Transverse colon (tissue), 4 donors: ENCODE results near the gene TMTC2. TPM values are rescaled to one million over a fixed set of nuclear protein-coding genes. Genes with fewer than 3 reads are reported as not detected.

Experiments
- DNase-seq: peaks from one replicate; pipeline ENCODE4 v3.0.0-alpha.2; 2019
- H3K27ac ChIP-seq, 4 donors: fragments of 200-600 bp; sonication (generic); 2 replicates each; pipeline ENCODE4 v1.5.1; 2016 to 2018; ENCODE audit warnings: inconsistent platforms in 4 of 4
- H3K27me3 ChIP-seq: fragments of 200-600 bp; sonication (generic); 2 replicates; pipeline ENCODE4 v1.5.1; 2017; ENCODE audit warnings: inconsistent platforms
- H3K36me3 ChIP-seq, 4 donors: fragments of 200-600 bp; sonication (generic); 2 replicates each; pipeline ENCODE4 v1.5.1; 2017 to 2019; ENCODE audit warnings: inconsistent platforms in 4 of 4
- H3K4me1 ChIP-seq, 4 donors: fragments of 200-600 bp; sonication (generic); 2 replicates each; pipeline ENCODE4 v1.5.1; 2017 to 2020; ENCODE audit warnings: inconsistent platforms in 4 of 4
- H3K4me3 ChIP-seq, 4 donors: fragments of 200-600 bp; sonication (generic); 1 replicate in 1 of 4; 2 replicates in 3 of 4; pipeline versions ENCODE4 v1.5.1 to v1.6.1; 2017 to 2019; ENCODE audit warnings: inconsistent platforms in 4 of 4
- H3K9me3 ChIP-seq, 2 donors: fragments of 200-600 bp; sonication (generic); 2 replicates each; pipeline ENCODE4 v1.5.1; 2017 to 2019; ENCODE audit warnings: inconsistent platforms in 2 of 2
- CTCF ChIP-seq, 5 experiments: fragments of 200-600 bp in 3 of 5; fragments of 450-650 bp in 2 of 5; sonication (generic) in 3 of 5; IDR thresholded peaks; 1 replicate in 2 of 5; 2 replicates in 3 of 5; pipeline ENCODE4 v1.5.1; 2016 to 2017; ENCODE audit warnings: antibody characterized with exemption in 5 of 5, inconsistent platforms in 3 of 5, mild to moderate bottlenecking in 2 of 5, moderate library complexity in 1 of 5
- EP300 ChIP-seq: sonication (generic); formaldehyde crosslinking; IDR thresholded peaks from one replicate; pipeline ENCODE4 v1.6.1; 2017; ENCODE audit warnings: antibody characterized with exemption, low read depth
- POLR2A ChIP-seq: fragments of 450-650 bp; IDR thresholded peaks from one replicate; pipeline ENCODE4 v1.6.1; 2016; ENCODE audit warnings: antibody characterized with exemption, mild to moderate bottlenecking, moderate library complexity
- POLR2AphosphoS5 ChIP-seq, 3 donors: sonication (generic); formaldehyde crosslinking; IDR thresholded peaks; one replicate each; pipeline ENCODE4 v1.6.1; 2016; ENCODE audit warnings: antibody characterized with exemption in 3 of 3
- WGBS, 2 donors: methylation state at CpG; one replicate each; pipeline ENCODE4 v1.1.5; 2018; ENCODE audit warnings: low coverage in 1 of 2; 5-methylcytosine and 5-hydroxymethylcytosine counted together
- in situ Hi-C, 4 donors: fragments of 200-750 bp; cut with MboI; loops; one replicate each; pipeline versions ENCODE4 v1.15.0 to v1.15.1; 2017; ENCODE audit warnings: low sequenced_read_pairs in 3 of 4, low pct_ligation_motif_present in 1 of 4, low pct_unique_long_range_greater_than_20kb in 1 of 4
- intact Hi-C: fragments of 100-400 bp; cut with DNase I; formaldehyde crosslinking; loops from one replicate; pipeline ENCODE4 v1.15.1; 2023; ENCODE audit warnings: low total_unique reads
- total RNA-seq, 4 donors: library from RNA; depleted of rRNA; stranded (reverse); fragments of >200 nt; gene quantifications; one replicate each; pipeline ENCODE4 v1.1.0, GENCODE V29; 2016

Gene TMTC2
- total RNA-seq, 4 donors from 2014 or later, result 11.3 to 19.8 (median 17.1) TPM

- intact Hi-C loops (no loop called here), in situ Hi-C loops (no loop called here)
- H3K4me1 ChIP-seq, result peaks cover 0 to 13% (median 3%) of the 10 kb centered on the region in 4 donors
- H3K9me3 ChIP-seq, result no peaks in the 10 kb centered on the region
- no peaks in the 10 kb centered on the region for H3K36me3 ChIP-seq
- DNase-seq, result no peak
- H3K27me3 ChIP-seq, result no peaks in the 10 kb centered on the region
- H3K4me3 ChIP-seq, result no peak overlapping the region
- H3K27ac ChIP-seq, result peak overlapping the region; percentile 64 to 76 (median 70)
- WGBS, 2 donors, result 0% methylated on average over 1 of the region's 1 CpG
- no peak for TF ChIP-seq POLR2AphosphoS5 (IDR thresholded peaks at IDR 0.05)
- no peak for TF ChIP-seq CTCF (IDR thresholded peaks at IDR 0.05)
- TF ChIP-seq EP300, result no peak
- no peak for TF ChIP-seq POLR2A
These were observed 330.3 kb downstream of the TMTC2 start for GRCh38 chr12:83016991-83017390.

GRCh38 chr12:83018088-83018487 is 331.4 kb downstream of the TMTC2 start:
- intact Hi-C loops, result no loop called here
- Histone ChIP-seq H3K36me3 (no peaks in the 10 kb centered on the region), H3K9me3 (no peaks in the 10 kb centered on the region), H3K27me3 (no peaks in the 10 kb centered on the region), H3K27ac (peak overlapping the region in 3 of 4 donors; percentile 4 to 76 (median 37)), H3K4me1 (peaks cover 0 to 13% (median 3%) of the 10 kb centered on the region in 4 donors), H3K4me3 (no peak overlapping the region)
- no peak for DNase-seq
- in situ Hi-C loops, result no loop called here
- TF ChIP-seq EP300, result no peak
- TF ChIP-seq POLR2AphosphoS5 (IDR thresholded peaks at IDR 0.05), result peak in 2 of 3 donors; percentile 15 to 23
- WGBS, 2 donors, result 63 to 71% methylated on average over 4 of the region's 4 CpGs

- TF ChIP-seq CTCF (IDR thresholded peaks at IDR 0.05) (no peak), POLR2AphosphoS5 (IDR thresholded peaks at IDR 0.05) (no peak), EP300 (no peak), POLR2A (no peak)
- 75 to 78% methylated on average over 7 of the region's 7 CpGs for WGBS, 2 donors
- intact Hi-C loops (no loop called here), in situ Hi-C loops (no loop called here)
- no peak overlapping the region for H3K27ac ChIP-seq
- no peaks in the 10 kb centered on the region for H3K9me3 ChIP-seq
- no peaks in the 10 kb centered on the region for H3K36me3 ChIP-seq
- H3K4me1 ChIP-seq, result no peaks in the 10 kb centered on the region
- H3K27me3 ChIP-seq, result no peaks in the 10 kb centered on the region
- H3K4me3 ChIP-seq, result no peak overlapping the region
- no peak for DNase-seq
These were observed 340.5 kb downstream of the TMTC2 start for GRCh38 chr12:83027021-83027723.

- H3K27ac ChIP-seq, result no peak overlapping the region
- WGBS, 2 donors, result 51 to 71% methylated on average over 2 of the region's 2 CpGs
- intact Hi-C loops (no loop called here), in situ Hi-C loops (no loop called here)
- TF ChIP-seq EP300 (no peak), CTCF (IDR thresholded peaks at IDR 0.05) (no peak), POLR2AphosphoS5 (IDR thresholded peaks at IDR 0.05) (no peak), POLR2A (no peak)
- no peaks in the 10 kb centered on the region for H3K27me3 ChIP-seq
- H3K9me3 ChIP-seq, result no peaks in the 10 kb centered on the region
- H3K4me1 ChIP-seq, result no peaks in the 10 kb centered on the region
- no peak overlapping the region for H3K4me3 ChIP-seq
- no peak for DNase-seq
- H3K36me3 ChIP-seq, result no peaks in the 10 kb centered on the region
These were observed 344.5 kb downstream of the TMTC2 start for GRCh38 chr12:83031196-83031595.
